Measurements from ENCODE around the gene FGD2. TPM values are rescaled to one million over a fixed set of nuclear protein-coding genes. Genes with fewer than 3 reads are reported as not detected.
A peak's percentile ranks its signal among the peaks of the same experiment; 100 is the strongest.

Gene FGD2
- total and polyA plus RNA-seq, 2 of the 8 experiments (the other 6 are each of a cell fraction or from before 2014, with no cell fraction given), result 0.12 to 0.32 TPM

DNA sequence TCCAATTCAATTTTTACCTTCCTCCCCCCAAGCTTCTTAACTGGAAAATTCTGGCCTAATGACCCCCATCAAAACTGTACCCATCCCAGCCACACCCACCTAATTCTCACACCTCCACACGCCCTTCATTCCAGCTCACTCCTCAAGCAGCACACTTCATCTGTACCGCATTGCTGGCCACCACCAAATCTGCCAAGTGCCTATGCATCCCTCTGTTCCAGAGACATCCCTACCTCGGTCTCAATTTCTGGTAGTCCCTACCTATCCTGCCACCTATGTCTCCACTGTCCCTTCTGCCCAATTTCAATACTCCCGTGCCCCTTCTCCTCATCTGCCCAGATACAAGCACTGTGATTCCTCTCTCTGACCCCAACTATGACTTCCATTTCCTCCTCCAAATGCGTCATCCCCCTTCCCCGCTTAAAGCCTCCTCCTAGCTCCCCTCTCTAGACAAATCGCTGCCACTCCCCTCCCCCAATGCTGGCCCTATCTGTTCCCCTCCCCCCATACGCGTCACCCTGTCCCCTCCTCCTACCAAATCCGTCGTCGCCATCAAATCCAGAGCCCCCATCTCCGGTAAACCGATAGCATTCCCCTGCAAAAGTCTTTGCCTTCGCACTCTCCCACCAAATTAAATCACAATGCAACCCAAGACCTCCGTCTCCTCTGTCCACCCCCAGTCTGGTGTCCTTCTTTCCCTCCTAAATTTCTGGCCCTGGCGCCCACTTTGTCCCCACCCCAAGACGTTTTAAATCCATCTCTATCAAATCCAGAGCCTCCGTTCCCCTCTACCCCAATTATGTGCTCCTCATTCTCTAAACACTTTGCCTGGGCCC is 20.7 kb upstream of the FGD2 start (continued):
- TF ChIP-seq, protein P1, sequence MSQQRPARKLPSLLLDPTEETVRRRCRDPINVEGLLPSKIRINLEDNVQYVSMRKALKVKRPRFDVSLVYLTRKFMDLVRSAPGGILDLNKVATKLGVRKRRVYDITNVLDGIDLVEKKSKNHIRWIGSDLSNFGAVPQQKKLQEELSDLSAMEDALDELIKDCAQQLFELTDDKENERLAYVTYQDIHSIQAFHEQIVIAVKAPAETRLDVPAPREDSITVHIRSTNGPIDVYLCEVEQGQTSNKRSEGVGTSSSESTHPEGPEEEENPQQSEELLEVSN (IDR thresholded peaks at IDR 0.05), result no peak
- TF ChIP-seq GABPA (IDR thresholded peaks at IDR 0.05; ENCODE audit: borderline replicate concordance, insufficient read depth, low read length) (no peak), CBX5 (IDR thresholded peaks at IDR 0.05; ENCODE audit: low read depth, low read length) (no peak), TAF1 (IDR thresholded peaks at IDR 0.05; ENCODE audit: low read depth, low read length) (peak; percentile 46; the same call in 1 of the 2 replicates), CTBP2 (IDR thresholded peaks at IDR 0.05; ENCODE audit: borderline replicate concordance, insufficient read depth, insufficient read length, low read length) (no peak), SAP30 (IDR thresholded peaks at IDR 0.05; ENCODE audit: insufficient read depth, insufficient replicate concordance, low read length) (no peak), KDM1A (IDR thresholded peaks at IDR 0.05; ENCODE audit: borderline replicate concordance, low read length) (no peak), SUZ12 (IDR thresholded peaks at IDR 0.05; ENCODE audit: low read length) (no peak), FOSL1 (IDR thresholded peaks at IDR 0.05; ENCODE audit: insufficient read depth, low read depth, low read length) (no peak), KDM4A (IDR thresholded peaks at IDR 0.05; ENCODE audit: low read depth, low read length, severe bottlenecking) (no peak), YY1 (IDR thresholded peaks at IDR 0.05; ENCODE audit: low read depth, low read length) (peak; percentile 48), CHD1 (IDR thresholded peaks at IDR 0.05; ENCODE audit: low read depth, low read length) (no peak), CEBPB (IDR thresholded peaks at IDR 0.05; ENCODE audit: low read depth, low read length) (no peak), CBX8 (IDR thresholded peaks at IDR 0.05; ENCODE audit: borderline replicate concordance, low read depth, low read length) (no peak), HDAC6 (IDR thresholded peaks at IDR 0.05; ENCODE audit: low read depth, low read length) (no peak), POU5F1 (IDR thresholded peaks at IDR 0.05; ENCODE audit: low read depth, low read length) (no peak), RBBP5 (IDR thresholded peaks at IDR 0.05; ENCODE audit: borderline replicate concordance, low read depth, low read length) (no peak), BRCA1 (IDR thresholded peaks at IDR 0.05; ENCODE audit: low read depth, low read length) (no peak), HDAC2 (IDR thresholded peaks at IDR 0.05; ENCODE audit: borderline replicate concordance in 1 of 2, low read depth in 2 of 2, low read length in 2 of 2) (no peak)
- TF ChIP-seq, protein P2, sequence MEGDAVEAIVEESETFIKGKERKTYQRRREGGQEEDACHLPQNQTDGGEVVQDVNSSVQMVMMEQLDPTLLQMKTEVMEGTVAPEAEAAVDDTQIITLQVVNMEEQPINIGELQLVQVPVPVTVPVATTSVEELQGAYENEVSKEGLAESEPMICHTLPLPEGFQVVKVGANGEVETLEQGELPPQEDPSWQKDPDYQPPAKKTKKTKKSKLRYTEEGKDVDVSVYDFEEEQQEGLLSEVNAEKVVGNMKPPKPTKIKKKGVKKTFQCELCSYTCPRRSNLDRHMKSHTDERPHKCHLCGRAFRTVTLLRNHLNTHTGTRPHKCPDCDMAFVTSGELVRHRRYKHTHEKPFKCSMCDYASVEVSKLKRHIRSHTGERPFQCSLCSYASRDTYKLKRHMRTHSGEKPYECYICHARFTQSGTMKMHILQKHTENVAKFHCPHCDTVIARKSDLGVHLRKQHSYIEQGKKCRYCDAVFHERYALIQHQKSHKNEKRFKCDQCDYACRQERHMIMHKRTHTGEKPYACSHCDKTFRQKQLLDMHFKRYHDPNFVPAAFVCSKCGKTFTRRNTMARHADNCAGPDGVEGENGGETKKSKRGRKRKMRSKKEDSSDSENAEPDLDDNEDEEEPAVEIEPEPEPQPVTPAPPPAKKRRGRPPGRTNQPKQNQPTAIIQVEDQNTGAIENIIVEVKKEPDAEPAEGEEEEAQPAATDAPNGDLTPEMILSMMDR (IDR thresholded peaks at IDR 0.05; ENCODE audit: control extremely low read depth in 1 of 3, insufficient read depth in 1 of 3, low read depth in 1 of 3, low read length in 3 of 3), result no peak

Data from H1 (cell line).